ENCODE data around the gene MEI4.

Gene MEI4

GRCh38 chr6:77857421-77857820 is 204.6 kb downstream of the MEI4 start:
- Histone ChIP-seq H3K36me3 (ENCODE audit: insufficient read depth, low read length) (no peaks in the 10 kb centered on the region), H3K4me1 (ENCODE audit: insufficient read depth, low read length, severe bottlenecking) (no peaks in the 10 kb centered on the region), H3F3A (ENCODE audit: insufficient read depth, low read length) (no peaks in the 10 kb centered on the region), H3K9me2 (ENCODE audit: low read depth, low read length) (no peaks in the 10 kb centered on the region), H3K27me3 (ENCODE audit: insufficient read depth, low read length) (no peaks in the 10 kb centered on the region), H3K9ac (ENCODE audit: low read length) (no peak overlapping the region), H3K79me2 (ENCODE audit: insufficient read depth, low read length) (no peaks in the 10 kb centered on the region), H3K4me3 (ENCODE audit: low read depth, low read length, poor library complexity, severe bottlenecking) (no peak overlapping the region), H3K27ac (ENCODE audit: low read depth, low read length, poor library complexity, severe bottlenecking) (no peak overlapping the region), H4K20me1 (ENCODE audit: insufficient read depth, low read length) (no peaks in the 10 kb centered on the region), H2AFZ (ENCODE audit: low read length) (no peak overlapping the region), H3K4me2 (ENCODE audit: low read length) (no peak overlapping the region), H3K9me3 (ENCODE audit: low read length) (no peaks in the 10 kb centered on the region)
- TF ChIP-seq CTCF (IDR thresholded peaks at IDR 0.05; ENCODE audit: low read length) (no peak), EZH2 (IDR thresholded peaks at IDR 0.05; ENCODE audit: borderline replicate concordance, low read length) (no peak)

- Histone ChIP-seq H3K9me2 (ENCODE audit: low read depth, low read length) (no peaks in the 10 kb centered on the region), H3K9me3 (ENCODE audit: low read length) (no peaks in the 10 kb centered on the region), H3K9ac (ENCODE audit: low read length) (no peak overlapping the region), H3K27me3 (ENCODE audit: insufficient read depth, low read length) (no peaks in the 10 kb centered on the region), H3K36me3 (ENCODE audit: insufficient read depth, low read length) (no peaks in the 10 kb centered on the region), H3F3A (ENCODE audit: insufficient read depth, low read length) (no peaks in the 10 kb centered on the region), H3K79me2 (ENCODE audit: insufficient read depth, low read length) (no peaks in the 10 kb centered on the region), H3K27ac (ENCODE audit: low read depth, low read length, poor library complexity, severe bottlenecking) (no peak overlapping the region), H3K4me2 (ENCODE audit: low read length) (no peak overlapping the region), H2AFZ (ENCODE audit: low read length) (no peak overlapping the region), H3K4me3 (ENCODE audit: low read depth, low read length, poor library complexity, severe bottlenecking) (no peak overlapping the region), H3K4me1 (ENCODE audit: insufficient read depth, low read length, severe bottlenecking) (no peaks in the 10 kb centered on the region), H4K20me1 (ENCODE audit: insufficient read depth, low read length) (no peaks in the 10 kb centered on the region)
- TF ChIP-seq EZH2 (IDR thresholded peaks at IDR 0.05; ENCODE audit: borderline replicate concordance, low read length) (no peak), CTCF (IDR thresholded peaks at IDR 0.05; ENCODE audit: low read length) (no peak)
Measured at GRCh38 chr6:77876300-77876699, 223.5 kb downstream of the MEI4 start.

- Histone ChIP-seq H3K9me3 (ENCODE audit: low read length) (no peaks in the 10 kb centered on the region), H2AFZ (ENCODE audit: low read length) (no peak overlapping the region), H3K4me3 (ENCODE audit: low read depth, low read length, poor library complexity, severe bottlenecking) (no peak overlapping the region), H3K9ac (ENCODE audit: low read length) (no peak overlapping the region), H3K4me1 (ENCODE audit: insufficient read depth, low read length, severe bottlenecking) (no peaks in the 10 kb centered on the region), H4K20me1 (ENCODE audit: insufficient read depth, low read length) (no peaks in the 10 kb centered on the region), H3F3A (ENCODE audit: insufficient read depth, low read length) (no peaks in the 10 kb centered on the region), H3K27me3 (ENCODE audit: insufficient read depth, low read length) (no peaks in the 10 kb centered on the region), H3K9me2 (ENCODE audit: low read depth, low read length) (no peaks in the 10 kb centered on the region), H3K36me3 (ENCODE audit: insufficient read depth, low read length) (no peaks in the 10 kb centered on the region), H3K79me2 (ENCODE audit: insufficient read depth, low read length) (no peaks in the 10 kb centered on the region), H3K4me2 (ENCODE audit: low read length) (no peak overlapping the region), H3K27ac (ENCODE audit: low read depth, low read length, poor library complexity, severe bottlenecking) (no peak overlapping the region)
- TF ChIP-seq EZH2 (IDR thresholded peaks at IDR 0.05; ENCODE audit: borderline replicate concordance, low read length) = no peak
- no peak for TF ChIP-seq CTCF (IDR thresholded peaks at IDR 0.05; ENCODE audit: low read length)
Measured at GRCh38 chr6:77879527-77879926, 226.7 kb downstream of the MEI4 start.

All from OCI-LY1 (cell line).